Ishikawa (cell line): ENCODE measurements around the gene EVI5L.

ENCODE experiments used
- CEBPB ChIP-seq: IDR thresholded peaks from 2 replicates; pipeline ENCODE4 v1.6.1; 2012
- CREB1 ChIP-seq: IDR thresholded peaks from 2 replicates; pipeline ENCODE4 v1.6.1; 2012; ENCODE audit warnings: low read depth
- EGR1 ChIP-seq: IDR thresholded peaks from 2 replicates; pipeline ENCODE4 v1.6.1; 2012
- EP300 ChIP-seq: IDR thresholded peaks from 2 replicates; pipeline ENCODE4 v1.6.1; 2012; ENCODE audit warnings: borderline replicate concordance
- FOXM1 ChIP-seq: IDR thresholded peaks from 2 replicates; pipeline ENCODE4 v1.6.1; 2012; ENCODE audit warnings: low read depth, borderline replicate concordance
- MAX ChIP-seq: IDR thresholded peaks from 2 replicates; pipeline ENCODE4 v1.6.1; 2012
- NFIC ChIP-seq: IDR thresholded peaks from 2 replicates; pipeline ENCODE4 v1.6.1; 2012
- RAD21 ChIP-seq: IDR thresholded peaks from 2 replicates; pipeline ENCODE4 v1.6.1; 2012; ENCODE audit warnings: low read depth
- REST ChIP-seq: IDR thresholded peaks from 2 replicates; pipeline ENCODE4 v1.6.1; 2012; ENCODE audit warnings: low read depth, mild to moderate bottlenecking
- TAF1 ChIP-seq: IDR thresholded peaks from 2 replicates; pipeline ENCODE4 v1.6.1; 2012; ENCODE audit warnings: low read depth, mild to moderate bottlenecking
- TCF12 ChIP-seq: IDR thresholded peaks from 2 replicates; pipeline ENCODE4 v1.6.1; 2012; ENCODE audit warnings: low read depth
- TEAD4 ChIP-seq: IDR thresholded peaks from 2 replicates; pipeline ENCODE4 v1.6.1; 2012
- USF1 ChIP-seq: IDR thresholded peaks from 2 replicates; pipeline ENCODE4 v1.6.1; 2012
- YY1 ChIP-seq: IDR thresholded peaks from 2 replicates; pipeline ENCODE4 v1.6.1; 2012; ENCODE audit warnings: low read depth
- ZBTB7A ChIP-seq: IDR thresholded peaks from 2 replicates; pipeline ENCODE4 v1.6.1; 2012; ENCODE audit warnings: low read depth

The EVI5L gene

GRCh38 chr19:7870571-7871436 lies 40.8 kb downstream of the EVI5L start:
- TF ChIP-seq EP300, result no peak
- TF ChIP-seq YY1, result no peak
- no peak for TF ChIP-seq RAD21
- TF ChIP-seq TAF1, result no peak
- TF ChIP-seq CREB1, result no peak
- TF ChIP-seq FOXM1, result no peak
- no peak for TF ChIP-seq REST
- no peak for TF ChIP-seq EGR1
- TF ChIP-seq MAX, result no peak
- TF ChIP-seq TCF12, result no peak
- TF ChIP-seq ZBTB7A, result no peak
- TF ChIP-seq TEAD4, result no peak
- TF ChIP-seq USF1, result no peak
- no peak for TF ChIP-seq NFIC
- TF ChIP-seq CEBPB, result no peak

- TF ChIP-seq FOXM1 (no peak), MAX (no peak), ZBTB7A (no peak), TEAD4 (no peak), EP300 (no peak), YY1 (no peak)
Observed at GRCh38 chr19:7871437-7872305, 41.7 kb downstream of the EVI5L start.

- TF ChIP-seq REST (no peak), ZBTB7A (peak; percentile 86; the same call in 1 of the 2 replicates)
Observed at GRCh38 chr19:7872306-7873204, 42.5 kb downstream of the EVI5L start.

- TF ChIP-seq EP300 (no peak), FOXM1 (no peak), CEBPB (no peak)
Observed at GRCh38 chr19:7873304-7874075, 43.5 kb downstream of the EVI5L start.

GRCh38 chr19:7874076-7874896 lies 44.3 kb downstream of the EVI5L start, which contains the start of gene PRR36:
PRR36 (minus strand) TSS chr19:7874390; CDS start chr19:7873689, 701 bp downstream.
- peak; percentile 23; the same call in 1 of the 2 replicates for TF ChIP-seq TAF1
- TF ChIP-seq ZBTB7A, result peak; percentile 95
- TF ChIP-seq TCF12, result peak; percentile 33; the same call in 1 of the 2 replicates
- TF ChIP-seq NFIC, result 0 out of 2 replicates have a peak, but pooled peaks have one; percentile 14
- no peak for TF ChIP-seq REST
